GM13976 (cell line): ENCODE measurements around the gene CD82.

Experiments
- DNase-seq: peaks from one replicate; pipeline ENCODE4 v3.0.0; 2012; ENCODE audit warnings: low spot score
- in situ Hi-C: fragments of 300-500 bp; cut with MboI; formaldehyde crosslinking; loops from one replicate; pipeline ENCODE4 v1.12.0; 2022; ENCODE audit warnings: low sequenced_read_pairs, mixed read lengths, inconsistent platforms; ENCODE audit not compliant: unreplicated experiment
- TF ChIP-seq, protein P1 (sequence below): IDR thresholded peaks from 2 replicates; pipeline ENCODE4 v1.5.1; 2012; ENCODE audit warnings: borderline replicate concordance, mild to moderate bottlenecking; ENCODE audit not compliant: insufficient read depth; ENCODE audit errors: extremely low read depth, missing control alignments, control extremely low read depth

Gene CD82

DNA sequence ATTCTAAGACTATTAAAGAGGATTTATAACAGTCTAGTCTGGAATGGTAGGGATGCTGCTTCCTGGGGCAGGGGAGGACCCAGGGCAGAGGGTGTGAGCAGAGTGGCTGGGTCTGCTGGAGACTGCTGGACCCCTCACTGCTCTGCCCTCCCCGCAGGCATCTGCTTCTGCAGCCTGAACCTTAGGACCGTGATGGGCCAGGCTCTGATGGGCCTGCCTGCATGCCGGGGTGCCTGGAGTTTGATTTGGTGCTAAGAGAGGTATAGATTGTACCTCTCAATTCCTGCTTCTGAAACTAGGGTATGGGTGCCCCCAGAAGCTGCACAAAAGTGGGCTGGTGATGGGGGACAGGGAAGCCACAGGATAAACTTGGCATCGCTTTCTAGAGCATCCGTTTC, 54.9 kb downstream of the CD82 start:
- in situ Hi-C loops = loop anchor here (10.0 kb wide), 2 partner anchors 154 to 294 kb away; no protein-coding TSS in a partner anchor
- TF ChIP-seq, protein P1, sequence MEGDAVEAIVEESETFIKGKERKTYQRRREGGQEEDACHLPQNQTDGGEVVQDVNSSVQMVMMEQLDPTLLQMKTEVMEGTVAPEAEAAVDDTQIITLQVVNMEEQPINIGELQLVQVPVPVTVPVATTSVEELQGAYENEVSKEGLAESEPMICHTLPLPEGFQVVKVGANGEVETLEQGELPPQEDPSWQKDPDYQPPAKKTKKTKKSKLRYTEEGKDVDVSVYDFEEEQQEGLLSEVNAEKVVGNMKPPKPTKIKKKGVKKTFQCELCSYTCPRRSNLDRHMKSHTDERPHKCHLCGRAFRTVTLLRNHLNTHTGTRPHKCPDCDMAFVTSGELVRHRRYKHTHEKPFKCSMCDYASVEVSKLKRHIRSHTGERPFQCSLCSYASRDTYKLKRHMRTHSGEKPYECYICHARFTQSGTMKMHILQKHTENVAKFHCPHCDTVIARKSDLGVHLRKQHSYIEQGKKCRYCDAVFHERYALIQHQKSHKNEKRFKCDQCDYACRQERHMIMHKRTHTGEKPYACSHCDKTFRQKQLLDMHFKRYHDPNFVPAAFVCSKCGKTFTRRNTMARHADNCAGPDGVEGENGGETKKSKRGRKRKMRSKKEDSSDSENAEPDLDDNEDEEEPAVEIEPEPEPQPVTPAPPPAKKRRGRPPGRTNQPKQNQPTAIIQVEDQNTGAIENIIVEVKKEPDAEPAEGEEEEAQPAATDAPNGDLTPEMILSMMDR = no peak
- no peak for DNase-seq

DNA sequence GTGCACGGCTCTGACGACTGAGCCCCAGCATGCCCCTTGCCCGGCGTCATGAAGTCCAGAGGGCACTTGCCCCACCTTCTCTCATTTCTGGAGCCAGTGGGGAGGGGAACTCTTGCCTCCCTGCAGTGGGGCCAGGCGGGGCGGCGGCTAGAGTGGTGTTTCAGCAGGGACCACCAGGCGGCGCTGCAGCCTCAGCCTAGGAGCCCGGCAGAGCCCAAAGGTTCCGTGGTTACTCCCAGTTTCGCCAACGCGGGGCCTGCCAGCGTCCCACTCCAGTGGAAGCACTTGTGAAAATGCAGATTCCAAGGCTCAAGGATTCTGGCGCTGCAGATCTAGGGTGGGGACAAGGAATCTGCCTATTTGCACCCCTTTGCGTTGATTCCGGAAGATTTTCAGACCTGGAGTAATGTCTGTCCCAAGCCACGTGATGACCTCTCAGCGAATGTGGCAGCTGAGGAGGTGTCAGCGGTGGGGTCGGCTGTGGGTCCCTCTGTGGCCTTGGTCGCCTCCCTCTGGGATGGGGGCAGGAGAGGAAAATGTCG, 55.7 kb downstream of the CD82 start:
- DNase-seq = peak; percentile 81
- in situ Hi-C loops = loop anchor here (10.0 kb wide), 2 partner anchors 154 to 294 kb away; no protein-coding TSS in a partner anchor
- TF ChIP-seq, protein P1 = peak; percentile 73

DNA sequence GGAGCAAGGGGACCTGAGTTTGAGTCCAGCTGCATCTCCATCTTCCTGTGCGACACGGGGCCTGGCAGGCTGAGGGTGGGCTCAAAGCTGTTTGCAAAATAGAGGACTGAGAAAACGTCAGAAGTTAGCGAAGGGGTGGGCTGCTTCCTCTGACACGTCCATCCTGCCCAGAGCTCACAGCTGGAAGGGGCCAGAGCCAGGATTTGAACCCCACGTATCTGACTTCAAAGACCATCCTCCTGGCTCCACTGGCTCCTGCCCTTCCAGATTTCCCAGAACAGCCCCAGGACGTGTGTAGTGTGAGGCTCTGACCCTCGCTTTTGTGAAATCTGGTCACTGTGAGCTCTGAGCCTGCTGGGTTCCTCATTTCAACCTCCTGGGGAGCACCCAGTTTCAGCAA, 56.3 kb downstream of the CD82 start:
- TF ChIP-seq, protein P1 = no peak
- in situ Hi-C loops = loop anchor here (10.0 kb wide), 2 partner anchors 153 to 293 kb away; no protein-coding TSS in a partner anchor
- no peak for DNase-seq

DNA sequence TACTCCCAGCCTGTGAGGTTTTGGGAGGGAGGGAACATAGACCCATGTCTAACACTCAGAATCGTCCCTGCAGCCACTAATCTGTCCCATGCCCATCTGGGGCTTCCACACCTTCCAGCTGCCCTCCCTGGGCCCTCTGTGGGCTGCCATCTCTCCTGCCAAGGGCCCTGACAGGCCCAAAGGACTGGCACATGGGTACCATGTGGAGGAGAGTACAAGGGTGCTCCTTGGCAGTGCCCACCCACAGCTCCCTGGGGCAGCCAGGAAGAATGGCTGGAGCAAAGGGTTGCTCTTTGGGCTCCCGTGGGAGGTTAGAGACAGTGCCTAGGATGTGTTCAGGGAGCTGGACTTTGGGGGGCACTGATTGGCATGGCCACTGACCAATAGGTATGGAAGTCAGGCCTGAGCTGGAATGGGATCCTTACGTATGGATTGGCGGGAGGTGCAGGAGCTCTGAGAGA, 56.8 kb downstream of the CD82 start:
- TF ChIP-seq, protein P1 = no peak
- DNase-seq = no peak
- in situ Hi-C loops = loop anchor here (10.0 kb wide), 2 partner anchors 153 to 293 kb away; no protein-coding TSS in a partner anchor

DNA sequence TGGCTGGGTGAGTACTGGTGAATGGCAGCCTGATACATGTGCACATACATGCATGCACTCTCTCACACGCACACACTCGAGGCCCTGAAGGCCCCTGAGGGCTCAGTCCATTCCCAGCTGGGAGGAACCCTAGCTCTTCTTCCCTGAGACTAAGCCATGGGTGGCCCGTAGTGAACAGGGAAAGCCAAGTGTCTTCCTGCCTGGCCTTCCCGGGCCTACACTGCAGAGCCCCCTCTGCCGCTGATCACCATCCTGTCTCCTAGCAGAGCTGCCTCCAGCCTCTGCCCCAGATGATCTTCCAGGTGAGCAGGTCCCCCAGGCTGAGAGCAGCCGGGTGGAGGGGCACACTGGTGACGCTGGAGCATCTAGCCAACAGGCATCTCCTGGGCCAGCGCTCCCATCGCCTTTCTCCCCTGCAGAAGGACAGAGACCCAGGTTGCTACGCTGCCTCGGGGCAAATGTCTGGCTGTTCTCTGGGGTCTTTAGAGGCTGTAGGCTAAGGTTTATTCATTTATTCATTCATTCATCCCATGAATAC, 57.3 kb downstream of the CD82 start:
- TF ChIP-seq, protein P1 = no peak
- peak; percentile 8 for DNase-seq
- in situ Hi-C loops = loop anchor here (10.0 kb wide), 2 partner anchors 152 to 292 kb away; no protein-coding TSS in a partner anchor

DNA sequence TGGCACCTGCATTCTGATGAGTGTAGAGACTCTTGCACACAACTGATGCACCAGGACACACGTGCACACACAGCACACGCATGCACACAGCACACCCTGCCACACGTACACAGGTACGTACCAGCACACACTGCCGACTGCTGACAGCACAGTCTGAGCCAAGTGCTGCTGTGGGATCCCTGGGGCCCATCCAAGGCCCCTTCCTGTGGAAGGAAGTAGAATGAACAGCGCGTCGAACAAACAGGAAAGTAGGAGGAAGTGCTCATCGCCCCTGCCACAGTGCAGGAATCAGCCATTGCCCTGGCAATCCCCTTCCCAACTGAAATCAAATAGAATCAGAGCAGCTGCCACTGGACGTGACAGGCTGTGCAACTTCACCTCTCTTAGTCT, 57.9 kb downstream of the CD82 start:
- no peak for DNase-seq
- TF ChIP-seq, protein P1 = no peak
- in situ Hi-C loops = loop anchor here (10.0 kb wide), 2 partner anchors 151 to 291 kb away; no protein-coding TSS in a partner anchor
